HG02938 (cell line): ENCODE measurements around the gene TENT5C.

Experiments
- ATAC-seq: cut with Tn5 transposase; IDR thresholded peaks from one replicate; pipeline ENCODE4 v1.9.1; 2021; ENCODE audit warnings: mild to moderate bottlenecking, moderate library complexity; ENCODE audit not compliant: unreplicated experiment

TENT5C gene

GRCh38 chr1:117612517-117613248 lies 6.8 kb downstream of the TENT5C start:
- no peak for ATAC-seq

GRCh38 chr1:117613249-117613968 lies 7.6 kb downstream of the TENT5C start:
- ATAC-seq = no peak

DNA sequence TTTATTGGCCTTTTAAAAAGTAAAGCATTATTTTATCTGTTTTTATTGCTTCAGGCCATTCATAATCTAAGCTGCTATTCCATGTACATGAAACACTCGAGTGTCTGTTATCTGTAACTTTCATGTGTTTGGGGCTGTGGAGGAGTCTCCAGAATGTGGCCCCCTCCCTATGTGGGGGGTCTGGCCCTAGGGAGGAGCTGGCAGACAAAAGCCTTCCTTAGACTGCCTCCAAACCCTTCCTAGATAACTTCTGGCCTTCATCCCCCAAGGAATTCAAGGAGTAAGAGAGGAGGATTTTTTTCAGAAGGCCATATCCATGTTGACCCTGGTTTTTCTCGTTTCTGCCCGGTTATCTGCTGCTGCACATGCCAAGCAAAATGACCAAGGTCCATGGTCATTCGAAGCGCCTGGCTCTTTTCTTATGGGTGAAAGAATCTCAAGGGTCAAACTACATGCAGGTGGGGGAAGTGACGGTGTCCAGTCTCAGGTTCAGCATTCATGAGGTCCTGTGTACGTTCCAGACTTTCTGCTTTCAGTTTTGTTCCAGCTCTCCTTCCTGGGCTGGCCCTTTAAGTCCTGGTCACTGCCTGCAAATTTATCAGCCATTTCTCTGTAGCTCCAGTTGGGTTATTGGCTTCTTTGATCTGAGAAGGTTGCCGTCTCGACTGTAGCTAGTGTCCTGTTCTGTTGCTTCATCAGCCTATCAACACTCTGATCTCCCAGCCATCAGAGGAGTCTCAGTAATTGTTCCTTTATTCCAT lies 8.3 kb downstream of the TENT5C start:
- no peak for ATAC-seq

- no peak for ATAC-seq
These were observed 9.6 kb downstream of the TENT5C start for GRCh38 chr1:117615474-117615873.

GRCh38 chr1:117616356-117616755 lies 10.5 kb downstream of the TENT5C start:
- ATAC-seq = no peak

DNA sequence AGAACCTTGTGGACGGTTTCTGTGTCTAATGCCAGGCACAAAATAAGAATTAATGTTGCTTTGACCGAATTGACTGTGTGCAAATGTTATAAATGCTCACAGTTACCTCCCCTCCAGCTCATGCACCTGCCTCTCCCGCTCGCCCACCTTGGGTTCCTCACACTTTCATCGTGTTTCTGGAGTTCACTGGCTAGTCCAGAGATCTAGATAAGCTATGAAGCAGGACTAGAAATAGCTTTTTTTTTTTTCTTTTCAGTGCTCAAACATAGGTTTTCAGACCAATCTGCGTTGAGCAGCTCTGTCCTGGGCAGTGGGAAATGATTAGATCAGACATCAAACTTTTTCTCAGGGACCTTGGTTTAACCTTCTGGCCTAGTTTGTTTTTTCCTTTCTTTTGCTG lies 11.1 kb downstream of the TENT5C start:
- ATAC-seq = no peak

DNA sequence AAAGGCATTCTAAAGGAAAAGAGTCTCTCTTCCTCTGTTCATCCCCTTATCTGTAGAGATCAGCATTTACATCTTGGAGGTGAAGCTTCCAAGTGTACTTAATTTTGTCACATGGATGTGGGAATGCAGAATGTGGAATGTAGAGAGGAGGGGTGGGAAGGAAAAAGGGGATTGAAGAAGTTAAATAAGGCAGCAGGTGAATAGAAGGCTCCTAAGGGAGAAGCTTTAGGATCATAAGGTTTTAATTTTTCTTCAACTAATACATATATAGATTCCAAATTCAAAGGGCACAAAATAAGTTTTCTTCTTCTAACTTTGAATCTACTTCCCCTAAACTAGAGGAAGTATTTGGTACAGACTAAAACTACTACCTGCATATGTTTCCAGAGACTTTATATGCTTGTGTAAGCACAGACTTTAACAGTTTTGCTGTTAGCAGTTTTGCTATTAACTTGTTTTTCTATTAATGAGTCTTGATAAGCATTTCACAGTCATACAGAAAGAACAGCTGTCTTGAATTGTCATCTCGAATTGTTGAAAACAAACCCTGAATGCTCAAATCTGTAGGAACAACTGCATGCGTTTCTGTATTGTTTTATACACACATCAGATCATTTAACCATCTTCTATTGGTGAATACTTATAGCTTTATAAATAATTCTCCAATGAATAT lies 12.7 kb downstream of the TENT5C start:
- ATAC-seq = no peak

DNA sequence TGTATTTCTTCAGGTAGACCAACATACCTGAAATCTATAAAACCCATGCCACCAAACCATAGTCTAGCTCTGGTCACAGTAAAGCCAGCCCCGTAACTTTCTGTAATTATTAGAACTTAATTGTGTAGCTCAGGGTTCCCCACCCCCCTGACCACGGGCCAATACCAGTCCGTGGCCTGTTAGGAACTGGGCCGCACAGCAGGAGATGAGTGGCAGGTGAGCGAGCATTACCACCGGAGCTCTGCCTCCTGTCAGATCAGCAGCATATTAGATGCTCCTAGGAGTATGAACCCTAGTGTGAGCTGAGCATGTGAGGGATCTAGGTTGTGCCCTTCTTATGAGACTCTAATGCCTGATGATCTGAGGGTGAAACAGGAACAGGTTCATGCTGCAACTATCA lies 14.6 kb downstream of the TENT5C start:
- ATAC-seq = no peak

DNA sequence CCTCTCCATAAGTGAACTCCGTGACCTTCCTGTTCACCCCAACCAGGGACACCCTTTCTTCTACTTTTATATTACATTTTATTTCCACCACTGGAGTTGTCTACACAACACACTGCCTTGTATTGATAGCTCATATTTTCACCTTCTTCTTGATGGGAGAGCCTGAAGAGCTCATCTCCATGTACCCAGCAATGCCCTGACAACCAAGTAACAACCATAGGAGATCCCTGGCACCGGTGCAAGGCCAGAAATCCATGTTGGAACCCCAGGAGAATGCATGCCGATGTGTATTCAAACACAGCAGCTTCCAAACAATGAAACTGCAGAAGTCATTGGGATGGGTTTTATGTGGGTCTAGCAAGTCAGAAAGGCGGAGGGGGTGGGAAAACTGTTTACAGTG lies 15.5 kb downstream of the TENT5C start:
- ATAC-seq = no peak

- ATAC-seq = no peak
These were observed 16.9 kb downstream of the TENT5C start for GRCh38 chr1:117622726-117623125.

DNA sequence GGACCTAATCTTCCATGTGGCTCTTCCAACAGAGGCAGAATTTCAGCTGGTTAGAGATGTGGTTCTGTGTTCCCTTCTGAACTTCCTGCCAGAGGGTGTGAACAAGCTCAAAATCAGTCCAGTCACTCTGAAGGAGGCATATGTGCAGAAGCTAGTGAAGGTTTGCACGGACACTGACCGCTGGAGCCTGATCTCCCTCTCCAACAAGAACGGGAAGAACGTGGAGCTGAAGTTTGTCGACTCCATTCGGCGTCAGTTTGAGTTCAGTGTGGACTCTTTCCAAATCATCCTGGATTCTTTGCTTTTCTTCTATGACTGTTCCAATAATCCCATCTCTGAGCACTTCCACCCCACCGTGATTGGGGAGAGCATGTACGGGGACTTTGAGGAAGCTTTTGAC lies 17.3 kb downstream of the TENT5C start:
- no peak for ATAC-seq

- no peak for ATAC-seq
These were observed 17.9 kb downstream of the TENT5C start for GRCh38 chr1:117623698-117624097.

DNA sequence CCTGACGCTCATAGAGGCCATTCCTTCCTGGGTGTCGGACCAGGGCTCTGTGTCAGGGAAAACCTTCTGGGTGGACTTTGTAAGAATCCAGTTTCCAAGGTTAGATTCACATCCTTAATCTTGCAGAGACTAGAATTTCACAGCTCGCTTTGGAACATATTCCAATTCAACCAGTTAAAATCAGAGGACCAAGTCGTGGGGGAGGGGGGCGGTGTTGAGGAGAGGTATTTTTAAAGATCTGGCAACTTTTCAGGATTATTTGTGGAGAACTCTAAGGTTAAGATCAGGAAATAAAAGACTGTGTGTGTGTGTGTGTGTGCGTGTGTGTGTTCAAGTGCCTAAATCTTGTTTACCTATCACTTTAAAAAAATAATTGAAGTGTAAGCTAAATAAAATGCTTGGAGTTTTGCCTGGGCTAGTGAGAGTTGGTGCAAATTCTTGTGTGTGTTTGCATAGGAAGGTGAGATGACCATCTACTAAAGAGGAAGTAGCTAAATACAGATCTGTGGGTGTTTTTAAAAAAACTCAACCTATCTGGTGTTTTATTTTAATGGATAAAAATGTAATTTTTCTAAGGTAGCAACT lies 21.8 kb downstream of the TENT5C start:
- no peak for ATAC-seq

DNA sequence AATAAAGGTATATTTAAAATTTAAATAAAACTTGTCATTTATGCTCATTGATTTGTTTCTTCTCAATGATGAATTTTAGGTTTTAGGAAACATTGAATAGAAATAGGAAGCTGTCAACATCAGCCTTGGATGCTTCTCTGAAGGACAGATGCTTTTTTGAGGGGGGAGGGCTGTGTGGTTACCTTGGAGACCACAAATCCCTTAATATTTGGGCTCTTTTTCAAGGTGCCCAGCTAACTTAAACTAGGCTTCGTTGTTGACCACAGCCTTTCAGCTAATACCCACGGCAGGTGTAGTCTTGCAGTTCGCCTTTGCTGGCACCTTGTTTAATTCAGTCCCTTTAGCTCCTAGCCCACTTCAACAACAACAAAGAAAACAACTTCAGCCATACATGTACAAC lies 22.5 kb downstream of the TENT5C start:
- ATAC-seq = no peak

DNA sequence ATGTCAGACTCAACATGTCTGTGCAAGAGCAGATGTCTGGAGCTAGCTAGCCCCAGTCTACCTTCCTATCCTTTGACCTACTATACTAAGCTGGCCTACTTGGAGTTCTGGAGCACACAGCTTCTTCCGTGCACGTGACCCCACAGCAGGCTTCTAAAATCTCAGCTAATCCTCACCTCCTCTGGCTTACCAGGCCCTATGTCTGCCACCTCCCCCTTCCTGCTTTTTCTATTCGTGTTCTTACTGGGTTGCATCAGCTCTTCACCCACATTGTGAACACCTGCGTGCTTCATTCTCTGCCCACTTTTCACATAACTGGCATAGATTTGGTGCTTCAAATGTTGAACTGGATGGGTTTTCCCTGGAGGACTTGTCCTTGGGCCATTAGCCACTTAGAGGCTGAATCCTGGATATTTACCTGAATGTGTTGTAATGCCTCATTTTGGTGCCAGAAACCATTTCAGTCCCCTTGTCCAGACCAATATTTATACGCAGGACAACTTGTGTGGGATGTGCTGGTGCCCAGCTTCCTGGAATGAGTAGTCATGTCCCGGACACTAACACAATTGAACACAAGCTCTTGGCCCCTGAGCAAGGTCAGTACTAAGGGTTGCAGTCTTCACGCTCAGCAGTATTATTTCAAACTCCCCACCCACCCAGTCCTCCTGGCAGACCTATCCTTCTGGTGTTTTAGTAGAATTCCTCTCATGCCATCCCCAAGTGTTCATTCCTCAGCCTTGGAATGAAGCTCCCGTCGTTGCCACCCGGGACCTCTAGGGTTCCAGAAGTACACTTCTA lies 24.0 kb downstream of the TENT5C start:
- no peak for ATAC-seq

GRCh38 chr1:117630423-117630998 lies 24.7 kb downstream of the TENT5C start:
- no peak for ATAC-seq

- ATAC-seq = no peak
These were observed 25.7 kb downstream of the TENT5C start for GRCh38 chr1:117631359-117632160.

DNA sequence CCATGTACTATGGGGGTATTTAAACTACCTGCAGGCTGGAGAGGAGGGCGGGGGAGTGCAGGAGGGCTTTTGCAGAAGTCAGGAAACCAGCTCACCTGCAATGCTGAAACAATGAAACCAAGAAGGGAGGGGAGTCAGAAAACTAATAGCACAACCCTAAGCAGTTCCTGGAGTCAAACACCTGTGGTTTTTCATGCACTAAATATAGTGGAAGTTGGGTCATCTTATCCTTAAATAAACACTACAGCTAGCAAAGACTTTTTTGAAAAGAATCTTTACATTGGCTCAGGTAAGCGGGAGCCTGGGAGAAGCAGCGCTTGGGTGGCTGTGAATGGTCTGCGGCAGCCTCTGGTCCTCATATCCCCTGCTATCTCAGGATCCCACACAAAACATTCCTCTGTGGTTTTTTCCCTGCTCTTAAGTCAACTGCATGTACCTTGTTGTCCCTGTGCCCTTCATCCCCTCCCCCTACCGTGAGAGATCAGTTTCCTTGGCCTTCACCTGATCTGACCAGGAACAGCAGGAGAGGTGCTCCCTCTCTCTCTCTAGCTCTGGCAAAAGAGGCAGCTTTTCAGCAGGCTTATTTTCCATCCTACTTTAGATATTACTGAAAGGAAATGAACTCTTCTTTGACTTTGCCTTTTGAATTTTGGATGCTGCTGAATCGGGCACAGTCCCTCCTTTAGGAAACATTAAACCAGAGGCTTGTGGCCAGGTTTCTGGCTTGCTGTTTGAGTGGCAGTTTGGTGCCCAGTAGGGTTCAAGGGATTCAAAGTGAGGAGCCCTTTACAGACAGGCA lies 26.6 kb downstream of the TENT5C start:
- no peak for ATAC-seq
